HepG2 (cell line): ENCODE data around the gene BMP8A. TPM values are rescaled to one million over a fixed set of nuclear protein-coding genes. Genes with fewer than 3 reads are reported as not detected.
A peak's percentile ranks its signal among the peaks of the same experiment; 100 is the strongest.

Experiments
- ATAC-seq: fragments of 200-7000 bp; cut with Tn5 transposase; 3 replicates; pipeline ENCODE4 v1.9.1; 2020; ENCODE audit warnings: mild to moderate bottlenecking, moderate library complexity
- BruUV-seq: library from RNA; stranded (reverse); fragments of 400-500 nt; replicated peaks from 2 replicates; lab custom pipeline; 2021; lab: Mats Ljungman, UMichigan
- CTCF ChIA-PET: fragments of 300-600 bp; formaldehyde crosslinking; extraction: SDS; loops from one replicate; lab custom pipeline; 2021; ENCODE audit warnings: low total read pairs, inconsistent platforms, low intra/inter-chr PET ratio; lab: Yijun Ruan, JAX
- POLR2A ChIA-PET: fragments of 350-600 bp; sonication (Branson Sonifier 250); formaldehyde crosslinking; loops from one replicate; lab custom pipeline; 2020; ENCODE audit warnings: antibody characterized with exemption, inconsistent platforms; lab: Yijun Ruan, JAX
- DNase-seq: peaks from one replicate; pipeline ENCODE4 v3.0.0-alpha.2; 2015; ENCODE audit warnings: low spot score
- FAIRE-seq: peaks from 3 replicates; lab custom pipeline; 2011; peaks lifted over from hg19 to GRCh38; lab: Jason Lieb, UNC
- H2AFZ ChIP-seq: one replicate; pipeline ENCODE4 v1.6.1; 2011; ENCODE audit warnings: low read length, inconsistent platforms
- H3K27ac ChIP-seq: fragments of 300-600 bp; 3 replicates; pipeline ENCODE4 v1.8.0; 2011; ENCODE audit warnings: mixed run types, mild to moderate bottlenecking, mixed read lengths, low read length, inconsistent platforms; ENCODE audit not compliant: insufficient read depth; ENCODE audit errors: extremely low read length
- H3K27me3 ChIP-seq, 2 experiments: fragments of 200-600 bp in 1 of 2; 2 replicates in 1 of 2; 3 replicates in 1 of 2; pipeline versions ENCODE4 v1.6.0 to v1.8.0; 2011; ENCODE audit warnings: low read length in 2 of 2, mild to moderate bottlenecking in 2 of 2, moderate library complexity in 2 of 2, inconsistent platforms in 1 of 2; ENCODE audit not compliant: insufficient read depth in 2 of 2, control insufficient read depth in 1 of 2
- H3K36me3 ChIP-seq, 2 experiments: fragments of 200-600 bp in 1 of 2; replicated peaks in 1 of 2; 2 replicates in 1 of 2; 3 replicates in 1 of 2; pipeline versions ENCODE4 v1.5.1 to v1.8.0; 2011; ENCODE audit warnings: low read length in 2 of 2, inconsistent platforms in 1 of 2; ENCODE audit not compliant: insufficient read depth in 2 of 2, control insufficient read depth in 1 of 2
- H3K4me1 ChIP-seq: 2 replicates; pipeline ENCODE4 v1.5.1; 2012; ENCODE audit warnings: low read length, inconsistent platforms; ENCODE audit not compliant: insufficient read depth
- H3K4me2 ChIP-seq: 2 replicates; pipeline ENCODE4 v1.6.0; 2011; ENCODE audit warnings: low read depth, low read length, inconsistent platforms
- H3K4me3 ChIP-seq, 3 experiments: fragments of 200-600 bp in 1 of 3; sonication (generic), shearing (Covaris generic) in 1 of 3; replicated peaks in 1 of 3; 2 replicates each; pipeline ENCODE4 v1.5.1; 2011 to 2016; ENCODE audit warnings: low read length in 3 of 3, inconsistent platforms in 2 of 3, low read depth in 2 of 3, mild to moderate bottlenecking in 2 of 3, control low read depth in 1 of 3, mixed read lengths in 1 of 3; ENCODE audit not compliant: insufficient read depth in 1 of 3
- H3K79me2 ChIP-seq: one replicate; pipeline ENCODE4 v1.6.1; 2011; ENCODE audit warnings: low read length, inconsistent platforms; ENCODE audit not compliant: insufficient read depth
- H3K9ac ChIP-seq: 2 replicates; pipeline ENCODE4 v1.6.0; 2011; ENCODE audit warnings: mild to moderate bottlenecking, low read depth, low read length, inconsistent platforms; ENCODE audit not compliant: insufficient read depth
- H3K9me3 ChIP-seq: 2 replicates; pipeline ENCODE4 v1.5.1; 2012; ENCODE audit warnings: mild to moderate bottlenecking, low read length
- H4K20me1 ChIP-seq: 2 replicates; pipeline ENCODE4 v1.6.0; 2011; ENCODE audit warnings: inconsistent platforms, mild to moderate bottlenecking, low read length, moderate library complexity; ENCODE audit not compliant: insufficient read depth
- HDAC2 ChIP-seq: sonication (generic); formaldehyde crosslinking; IDR thresholded peaks from 2 replicates; pipeline ENCODE4 v1.4.0; 2020; ENCODE audit warnings: missing genetic modification reagents
- HNRNPUL1 ChIP-seq: fragments of 200-400 bp; formaldehyde crosslinking; IDR thresholded peaks from 2 replicates; pipeline ENCODE4 v1.6.1; 2017; ENCODE audit warnings: low read depth, mild to moderate bottlenecking, low read length, moderate library complexity
- NFYB ChIP-seq: sonication (generic); formaldehyde crosslinking; IDR thresholded peaks from 2 replicates; pipeline ENCODE4 v1.4.0; 2020; ENCODE audit warnings: missing genetic modification reagents
- PAWR ChIP-seq: sonication (generic); formaldehyde crosslinking; IDR thresholded peaks from 2 replicates; pipeline ENCODE4 v1.4.0; 2020; ENCODE audit warnings: missing genetic modification reagents, mild to moderate bottlenecking, borderline replicate concordance
- RBFOX2 ChIP-seq: fragments of 200-400 bp; formaldehyde crosslinking; IDR thresholded peaks from 2 replicates; pipeline ENCODE4 v1.6.1; 2017; ENCODE audit warnings: low read depth, mild to moderate bottlenecking, low read length
- RBM22 ChIP-seq: fragments of 200-400 bp; formaldehyde crosslinking; optimal IDR thresholded peaks from 2 replicates; pipeline ENCODE3; 2017; ENCODE audit warnings: mild to moderate bottlenecking, low read length, moderate library complexity
- ZNF839 ChIP-seq: sonication (generic); formaldehyde crosslinking; IDR thresholded peaks from 2 replicates; pipeline ENCODE4 v1.4.0; 2020; ENCODE audit warnings: missing genetic modification reagents, mild to moderate bottlenecking, borderline replicate concordance
- WGBS: methylation state at CpG from one replicate; pipeline ENCODE4 v1.1.6; 2017; ENCODE audit warnings: low lambda C conversion rate; 5-methylcytosine and 5-hydroxymethylcytosine counted together
- in situ Hi-C: cut with HindIII; loops from 2 replicates; pipeline ENCODE4 v1.10.0; 2017; ENCODE audit warnings: low pct_unique_long_range_greater_than_20kb; ENCODE audit not compliant: extremely low pct_ligation_motif_present
- intact Hi-C: fragments of 100-400 bp; cut with micrococcal nuclease; formaldehyde crosslinking; loops from one replicate; pipeline ENCODE4 v1.10.0; 2022; ENCODE audit not compliant: unreplicated experiment
- polyA plus RNA-seq, 8 experiments: library from polyadenylated mRNA; depleted of rRNA in 3 of 8; stranded (reverse) in 7 of 8; unstranded in 1 of 8; fragments of >200 nt; fragmentation: Illumina TruSeq in 4 of 8; extraction: Trizol in 4 of 8; gene quantifications; 2 replicates each; pipeline versions ENCODE4 v1.2.1 to v1.2.3, GENCODE V29; 2011 to 2016; ENCODE audit warnings: low read depth in 4 of 8, missing spikeins in 1 of 8, mixed read lengths in 1 of 8; ENCODE audit not compliant: insufficient read depth in 1 of 8
- total RNA-seq, 5 experiments: library from RNA; depleted of rRNA; stranded (reverse); fragments of >200 nt; fragmentation: Illumina TruSeq; extraction: Trizol; gene quantifications; 2 replicates each; pipeline ENCODE4 v1.2.3, GENCODE V29; 2016; ENCODE audit warnings: low read depth in 1 of 5
- TF ChIP-seq, protein P1 (sequence below): sonication (generic); formaldehyde crosslinking; IDR thresholded peaks from 2 replicates; pipeline ENCODE4 v1.5.1; 2020; ENCODE audit warnings: mild to moderate bottlenecking, moderate library complexity, missing genetic modification reagents
- TF ChIP-seq, protein P2 (sequence below): sonication (generic); IDR thresholded peaks from 2 replicates; pipeline ENCODE4 v1.6.1; 2016; ENCODE audit warnings: low read depth, borderline replicate concordance
- TF ChIP-seq, protein P3 (sequence below), 2 experiments: sonication (generic) in 1 of 2; formaldehyde crosslinking in 1 of 2; IDR thresholded peaks; 2 replicates each; pipeline versions ENCODE4 v1.5.1 to v1.6.1; 2011 to 2020; ENCODE audit warnings: borderline replicate concordance in 1 of 2, low read depth in 1 of 2, low read length in 1 of 2, mild to moderate bottlenecking in 1 of 2, missing genetic modification reagents in 1 of 2, moderate library complexity in 1 of 2

Gene BMP8A
- total and polyA plus RNA-seq, 2 of the 13 experiments (the other 11 are each of a cell fraction or from before 2014, with no cell fraction given) = 0.05 TPM; not detected in 1

DNA sequence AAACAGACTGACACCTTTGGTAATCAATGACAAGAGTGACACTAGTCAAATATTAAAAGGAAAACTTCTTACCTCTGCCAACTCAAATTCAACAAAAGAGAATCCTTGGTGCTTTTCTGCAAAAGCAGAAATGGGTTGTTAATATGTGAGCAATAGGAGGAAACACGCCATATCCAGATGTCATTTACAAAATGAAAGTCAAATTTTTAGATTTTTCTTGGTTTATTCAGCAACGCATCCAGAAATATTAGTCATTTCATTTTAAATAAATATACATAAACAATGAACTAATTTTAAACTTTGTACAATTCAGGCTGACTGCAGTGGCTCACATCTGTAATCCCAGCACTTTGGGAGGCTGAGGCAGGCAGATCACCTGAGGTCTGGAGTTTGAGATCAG is 62.8 kb downstream of the BMP8A start (continued):
- TF ChIP-seq, protein P1, sequence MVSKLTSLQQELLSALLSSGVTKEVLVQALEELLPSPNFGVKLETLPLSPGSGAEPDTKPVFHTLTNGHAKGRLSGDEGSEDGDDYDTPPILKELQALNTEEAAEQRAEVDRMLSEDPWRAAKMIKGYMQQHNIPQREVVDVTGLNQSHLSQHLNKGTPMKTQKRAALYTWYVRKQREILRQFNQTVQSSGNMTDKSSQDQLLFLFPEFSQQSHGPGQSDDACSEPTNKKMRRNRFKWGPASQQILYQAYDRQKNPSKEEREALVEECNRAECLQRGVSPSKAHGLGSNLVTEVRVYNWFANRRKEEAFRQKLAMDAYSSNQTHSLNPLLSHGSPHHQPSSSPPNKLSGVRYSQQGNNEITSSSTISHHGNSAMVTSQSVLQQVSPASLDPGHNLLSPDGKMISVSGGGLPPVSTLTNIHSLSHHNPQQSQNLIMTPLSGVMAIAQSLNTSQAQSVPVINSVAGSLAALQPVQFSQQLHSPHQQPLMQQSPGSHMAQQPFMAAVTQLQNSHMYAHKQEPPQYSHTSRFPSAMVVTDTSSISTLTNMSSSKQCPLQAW (CRISPR knock-in tag) = no peak
- TF ChIP-seq, protein P2, sequence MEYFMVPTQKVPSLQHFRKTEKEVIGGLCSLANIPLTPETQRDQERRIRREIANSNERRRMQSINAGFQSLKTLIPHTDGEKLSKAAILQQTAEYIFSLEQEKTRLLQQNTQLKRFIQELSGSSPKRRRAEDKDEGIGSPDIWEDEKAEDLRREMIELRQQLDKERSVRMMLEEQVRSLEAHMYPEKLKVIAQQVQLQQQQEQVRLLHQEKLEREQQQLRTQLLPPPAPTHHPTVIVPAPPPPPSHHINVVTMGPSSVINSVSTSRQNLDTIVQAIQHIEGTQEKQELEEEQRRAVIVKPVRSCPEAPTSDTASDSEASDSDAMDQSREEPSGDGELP = no peak
- no peak for TF ChIP-seq NFYB
- TF ChIP-seq, protein P3, sequence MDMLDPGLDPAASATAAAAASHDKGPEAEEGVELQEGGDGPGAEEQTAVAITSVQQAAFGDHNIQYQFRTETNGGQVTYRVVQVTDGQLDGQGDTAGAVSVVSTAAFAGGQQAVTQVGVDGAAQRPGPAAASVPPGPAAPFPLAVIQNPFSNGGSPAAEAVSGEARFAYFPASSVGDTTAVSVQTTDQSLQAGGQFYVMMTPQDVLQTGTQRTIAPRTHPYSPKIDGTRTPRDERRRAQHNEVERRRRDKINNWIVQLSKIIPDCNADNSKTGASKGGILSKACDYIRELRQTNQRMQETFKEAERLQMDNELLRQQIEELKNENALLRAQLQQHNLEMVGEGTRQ (IDR thresholded peaks at IDR 0.05; ENCODE audit: low read depth, low read length) = no peak
- TF ChIP-seq, protein P3 (CRISPR knock-in tag; IDR thresholded peaks at IDR 0.05; ENCODE audit: borderline replicate concordance) = no peak
- no peak for TF ChIP-seq PAWR (CRISPR knock-in tag)
- TF ChIP-seq HDAC2 (CRISPR knock-in tag) = no peak

DNA sequence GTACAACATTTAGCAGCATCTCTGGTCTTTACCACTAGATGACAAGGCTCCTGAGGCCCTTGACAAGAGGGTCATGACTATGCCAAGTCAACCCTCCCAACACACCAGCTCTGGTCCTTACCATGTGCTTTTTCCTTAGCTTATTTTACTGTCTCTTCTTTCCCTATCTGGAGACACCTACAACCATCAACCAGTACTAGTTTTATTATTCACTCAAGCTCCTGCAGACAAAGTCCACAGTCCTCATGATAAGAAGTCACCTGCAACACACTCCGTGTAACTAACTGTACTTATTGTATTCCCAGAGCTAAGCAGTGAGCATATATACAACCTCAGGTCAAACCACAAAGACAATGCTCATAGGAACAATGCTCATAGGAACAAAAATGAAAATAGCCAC is 69.8 kb downstream of the BMP8A start:
- intact Hi-C loops = no loop called here
- TF ChIP-seq RBM22 (peak; percentile 44), ZNF839 (no peak), RBFOX2 (peak; percentile 35; the same call in 1 of the 2 replicates), HNRNPUL1 (no peak)
- Histone ChIP-seq H2AFZ (no peak overlapping the region), H3K36me3 (peaks cover 44 to 64% of the 10 kb centered on the region in 2 experiments), H3K4me2 (no peak overlapping the region), H3K9ac (no peak overlapping the region), H3K27ac (no peak overlapping the region), H3K4me3 (no peak overlapping the region), H4K20me1 (peaks cover 15% of the 10 kb centered on the region), H3K9me3 (no peaks in the 10 kb centered on the region), H3K4me1 (peaks cover 5% of the 10 kb centered on the region), H3K27me3 (no peaks in the 10 kb centered on the region), H3K79me2 (peaks cover 6% of the 10 kb centered on the region)
- DNase-seq (no peak), FAIRE-seq (no peak), ATAC-seq (no peak)
- POLR2A ChIA-PET = no interaction called here
- WGBS = 61% methylated on average over 1 of the region's 1 CpG
- CTCF ChIA-PET = no interaction called here
- TSS peak; percentile 16 for BruUV-seq
- in situ Hi-C loops = no loop called here
